Measurements from ENCODE around the gene NOS3. TPM values are rescaled to one million over a fixed set of nuclear protein-coding genes. Genes with fewer than 3 reads are reported as not detected.

The NOS3 gene
- total RNA-seq, 1 donor from 2014 or later, result 0.74 TPM

DNA sequence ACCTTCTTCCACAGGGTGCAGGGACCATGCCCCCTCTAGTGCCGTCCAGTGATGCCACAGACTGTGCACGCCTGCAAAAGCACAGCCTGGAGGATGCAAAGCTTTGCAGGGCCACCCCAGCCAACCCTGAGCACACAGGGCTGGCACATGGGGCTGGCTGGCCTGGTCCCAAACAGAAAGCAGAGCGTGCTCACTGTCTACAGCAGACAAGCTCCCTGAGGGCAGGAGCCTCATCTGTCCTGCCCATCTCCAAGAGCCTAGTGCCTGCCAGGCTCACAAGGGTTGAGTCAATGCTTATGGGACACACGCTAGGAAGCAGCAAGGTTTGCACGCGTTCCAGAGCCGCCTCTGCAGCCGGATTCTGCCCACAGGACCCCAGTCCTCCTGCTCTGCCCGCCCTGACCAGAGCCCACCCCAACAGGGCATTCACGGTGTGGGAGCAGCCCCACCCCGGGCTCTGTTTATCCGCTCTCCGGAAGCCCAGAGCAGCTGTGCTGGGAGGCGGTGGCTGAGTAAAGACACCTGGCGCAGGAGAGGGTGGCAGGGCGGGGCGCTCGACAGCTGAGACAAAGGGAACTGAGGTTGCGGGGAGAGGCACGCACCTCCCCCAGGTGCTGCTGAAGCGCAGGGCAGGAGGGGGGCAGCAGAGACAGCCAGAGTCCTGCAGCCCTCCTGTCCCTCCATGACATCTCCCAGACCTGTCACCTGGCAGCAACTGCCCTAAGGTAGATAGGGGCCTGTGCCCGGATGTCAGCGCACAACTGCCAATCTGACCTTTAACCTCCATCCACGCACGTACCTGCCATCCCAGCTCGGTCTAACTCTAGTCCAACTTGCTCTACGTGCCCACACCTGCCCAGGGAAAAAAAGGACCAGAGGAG is 17.0 kb upstream of the NOS3 start:
- Mint-ChIP-seq H3K4me1 (ENCODE audit: low read depth) (peaks cover 31% of the 10 kb centered on the region), H3K27ac (no peak overlapping the region), H3K36me3 (ENCODE audit: insufficient read depth) (no peaks in the 10 kb centered on the region), H3K27me3 (peaks cover 51% of the 10 kb centered on the region), H3K4me3 (ENCODE audit: low read depth) (peak overlapping the region; percentile 68), H3K9me3 (ENCODE audit: low read depth) (no peaks in the 10 kb centered on the region)
- no peak for DNase-seq (ENCODE audit: low spot score, unreplicated experiment)
- TF ChIP-seq, protein P1, sequence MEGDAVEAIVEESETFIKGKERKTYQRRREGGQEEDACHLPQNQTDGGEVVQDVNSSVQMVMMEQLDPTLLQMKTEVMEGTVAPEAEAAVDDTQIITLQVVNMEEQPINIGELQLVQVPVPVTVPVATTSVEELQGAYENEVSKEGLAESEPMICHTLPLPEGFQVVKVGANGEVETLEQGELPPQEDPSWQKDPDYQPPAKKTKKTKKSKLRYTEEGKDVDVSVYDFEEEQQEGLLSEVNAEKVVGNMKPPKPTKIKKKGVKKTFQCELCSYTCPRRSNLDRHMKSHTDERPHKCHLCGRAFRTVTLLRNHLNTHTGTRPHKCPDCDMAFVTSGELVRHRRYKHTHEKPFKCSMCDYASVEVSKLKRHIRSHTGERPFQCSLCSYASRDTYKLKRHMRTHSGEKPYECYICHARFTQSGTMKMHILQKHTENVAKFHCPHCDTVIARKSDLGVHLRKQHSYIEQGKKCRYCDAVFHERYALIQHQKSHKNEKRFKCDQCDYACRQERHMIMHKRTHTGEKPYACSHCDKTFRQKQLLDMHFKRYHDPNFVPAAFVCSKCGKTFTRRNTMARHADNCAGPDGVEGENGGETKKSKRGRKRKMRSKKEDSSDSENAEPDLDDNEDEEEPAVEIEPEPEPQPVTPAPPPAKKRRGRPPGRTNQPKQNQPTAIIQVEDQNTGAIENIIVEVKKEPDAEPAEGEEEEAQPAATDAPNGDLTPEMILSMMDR (IDR thresholded peaks at IDR 0.05; ENCODE audit: unreplicated experiment), result no peak

DNA sequence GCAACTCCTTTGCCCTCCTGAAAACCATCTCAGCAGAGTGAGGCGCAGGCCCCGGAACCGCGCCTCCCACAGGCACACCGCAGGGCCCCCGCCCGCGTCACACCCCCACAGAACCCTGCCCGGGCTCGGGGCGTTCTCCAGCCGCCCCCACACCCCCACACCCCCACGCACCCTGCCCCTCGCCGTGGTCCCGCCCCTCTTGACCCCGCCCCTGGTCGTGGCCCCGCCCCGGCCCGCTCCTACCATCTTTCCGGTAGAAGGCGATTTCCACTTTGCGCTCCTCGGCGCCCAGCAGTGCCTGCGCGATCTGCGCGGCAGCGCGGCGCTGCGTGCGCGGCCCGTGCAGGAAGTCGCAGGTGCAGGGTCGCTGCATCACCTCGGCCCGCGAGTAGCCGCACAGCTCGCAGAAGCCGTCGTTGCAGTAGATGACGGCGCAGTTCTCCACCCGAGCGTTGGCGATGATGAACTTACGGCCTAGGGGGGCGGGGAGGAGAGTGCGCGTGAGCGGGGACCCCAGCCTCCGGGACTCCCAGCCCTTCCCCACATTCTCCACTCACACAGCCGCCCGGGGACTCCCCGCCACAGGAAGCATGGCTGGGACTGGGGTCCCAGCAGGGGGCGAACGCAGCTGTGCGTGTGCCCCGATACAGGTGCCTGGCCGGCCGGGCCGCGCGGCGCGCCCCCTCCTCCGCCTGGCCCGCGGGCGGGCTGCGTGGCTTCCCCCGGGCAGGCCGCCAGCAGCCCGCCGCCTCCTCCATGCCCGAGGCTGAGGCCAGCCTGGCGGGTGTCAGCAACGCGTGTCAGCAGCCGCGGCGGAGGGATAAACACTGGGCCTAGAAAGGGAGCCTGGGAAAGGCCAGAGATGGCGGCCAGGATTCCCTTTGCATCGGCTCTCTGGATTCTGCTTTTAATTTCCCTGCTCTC is 16.1 kb upstream of the NOS3 start:
- H3K4me1 Mint-ChIP-seq (ENCODE audit: low read depth), result peaks cover 27% of the 10 kb centered on the region

DNA sequence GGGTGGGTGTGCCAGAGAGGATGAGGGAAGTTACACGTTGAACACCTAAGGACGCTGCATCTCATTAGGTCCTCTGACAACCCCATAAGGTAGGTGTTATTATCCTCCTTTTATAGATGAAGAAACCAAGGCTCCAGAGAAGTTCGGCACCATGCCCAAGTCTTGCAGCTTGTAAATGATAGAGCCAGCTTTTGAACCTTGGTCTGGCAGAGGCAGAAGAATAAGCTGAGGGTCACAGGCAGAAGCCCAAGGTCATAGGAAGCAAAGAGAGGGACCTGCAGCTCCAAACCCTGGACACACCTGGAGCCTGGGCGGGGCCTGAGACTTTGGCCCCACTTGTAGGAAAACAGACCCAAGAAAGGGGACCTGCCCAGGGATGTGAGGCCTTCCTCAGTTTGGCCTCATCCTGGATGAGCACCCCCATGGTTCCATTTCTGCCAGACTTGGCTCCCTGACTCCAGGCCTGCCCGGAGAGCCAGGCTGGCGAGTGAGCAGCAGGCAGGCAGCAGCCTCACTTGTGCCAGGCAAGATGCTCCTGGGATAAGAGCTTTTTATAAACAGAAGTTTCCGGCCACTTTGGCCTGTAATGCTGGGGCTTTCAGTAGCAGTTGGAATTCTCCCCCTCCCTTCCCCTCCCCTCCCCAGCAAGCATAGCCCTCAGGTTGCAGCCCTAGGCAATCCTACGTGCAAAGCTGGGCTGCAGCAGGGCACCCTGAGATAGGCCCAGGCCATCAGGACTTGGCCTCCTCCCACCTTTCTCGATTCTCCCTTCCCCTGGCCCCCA is 15.1 kb upstream of the NOS3 start:
- Mint-ChIP-seq H3K36me3 (ENCODE audit: insufficient read depth) (no peaks in the 10 kb centered on the region), H3K9me3 (ENCODE audit: low read depth) (no peaks in the 10 kb centered on the region), H3K4me1 (ENCODE audit: low read depth) (peaks cover 20% of the 10 kb centered on the region), H3K27me3 (peaks cover 50% of the 10 kb centered on the region), H3K27ac (peak overlapping the region; percentile 24), H3K4me3 (ENCODE audit: low read depth) (peak overlapping the region; percentile 60)
- TF ChIP-seq, protein P1 (IDR thresholded peaks at IDR 0.05; ENCODE audit: unreplicated experiment), result no peak
- DNase-seq (ENCODE audit: low spot score, unreplicated experiment), result no peak

More for the DNA sequence above, 16.1 kb upstream of the NOS3 start:
- TF ChIP-seq, protein P1 (IDR thresholded peaks at IDR 0.05; ENCODE audit: unreplicated experiment), result peak; percentile 76
- H3K4me3 Mint-ChIP-seq (ENCODE audit: low read depth), result peak overlapping the region; percentile 75
- no peaks in the 10 kb centered on the region for H3K9me3 Mint-ChIP-seq (ENCODE audit: low read depth)
- peak overlapping the region; percentile 37 for H3K27ac Mint-ChIP-seq
- no peaks in the 10 kb centered on the region for H3K36me3 Mint-ChIP-seq (ENCODE audit: insufficient read depth)
- peak; percentile 51 for DNase-seq (ENCODE audit: low spot score, unreplicated experiment)
- peaks cover 51% of the 10 kb centered on the region for H3K27me3 Mint-ChIP-seq

DNA sequence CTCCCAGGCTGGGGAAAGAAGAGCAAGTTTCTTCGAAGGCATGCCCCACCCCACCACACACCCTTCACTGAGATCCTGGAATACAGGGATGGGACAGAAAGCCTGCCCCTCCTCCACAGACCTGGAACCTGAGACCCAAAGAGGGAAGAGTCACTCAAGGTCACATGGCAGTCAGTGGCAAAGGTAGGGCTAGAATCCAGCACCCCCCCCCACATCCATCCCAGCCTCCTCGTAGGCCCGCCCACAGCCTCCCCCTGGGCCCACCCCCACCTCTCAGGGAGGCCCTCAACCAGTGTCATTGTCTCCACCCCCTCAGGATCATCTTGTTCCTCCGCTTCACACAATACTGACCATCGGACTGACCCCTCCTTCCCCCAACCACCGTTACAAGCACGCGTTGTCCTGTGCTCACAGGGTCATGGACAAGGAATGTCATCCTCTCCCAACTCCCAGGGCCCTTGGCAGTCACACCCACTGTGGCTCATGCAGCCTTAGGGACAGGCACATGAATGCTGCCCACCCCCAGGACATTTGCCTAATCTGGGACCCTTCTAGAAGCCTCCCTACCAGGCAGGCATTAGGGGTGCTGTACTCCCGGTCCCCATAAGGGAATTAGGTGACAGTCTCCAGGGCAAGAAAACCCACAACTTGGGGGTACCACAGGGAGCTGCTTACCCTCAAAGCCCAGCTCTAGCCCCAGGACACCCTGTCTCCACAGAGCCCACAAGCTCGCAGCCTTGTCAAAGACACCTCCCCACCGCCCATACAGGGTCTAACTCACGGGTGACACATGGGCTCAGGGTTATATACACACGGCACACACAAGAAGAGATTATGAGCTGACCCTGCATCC is 14.1 kb upstream of the NOS3 start:
- H3K4me1 Mint-ChIP-seq (ENCODE audit: low read depth), result peaks cover 14% of the 10 kb centered on the region
- H3K9me3 Mint-ChIP-seq (ENCODE audit: low read depth), result no peaks in the 10 kb centered on the region
- H3K27ac Mint-ChIP-seq, result peak overlapping the region; percentile 24
- DNase-seq (ENCODE audit: low spot score, unreplicated experiment), result no peak
- peak overlapping the region; percentile 80 for H3K4me3 Mint-ChIP-seq (ENCODE audit: low read depth)
- H3K36me3 Mint-ChIP-seq (ENCODE audit: insufficient read depth), result no peaks in the 10 kb centered on the region
- TF ChIP-seq, protein P1 (IDR thresholded peaks at IDR 0.05; ENCODE audit: unreplicated experiment), result no peak
- H3K27me3 Mint-ChIP-seq, result peaks cover 52% of the 10 kb centered on the region
